ENCODE results near the gene ALDH5A1.

DNA sequence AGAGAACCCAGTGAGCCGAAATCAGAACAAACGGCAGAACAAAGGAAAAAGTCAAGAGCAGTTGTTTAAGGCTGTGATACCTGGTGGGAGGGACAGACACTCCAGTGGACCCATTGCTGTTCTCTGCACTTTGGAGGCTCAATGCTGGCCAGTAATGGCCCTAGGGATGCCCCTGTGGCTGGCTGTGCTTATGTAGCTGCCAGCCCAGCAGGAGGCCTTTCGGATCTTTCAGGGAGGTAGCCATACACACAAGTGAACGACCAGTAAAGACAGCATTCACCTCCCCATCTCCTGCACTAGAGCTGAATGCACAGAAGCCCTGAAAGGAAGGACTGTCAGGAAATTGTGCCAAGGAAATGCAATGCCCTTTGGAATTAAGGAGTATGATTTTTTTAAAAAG, 39.7 kb upstream of the ALDH5A1 start:
- TF ChIP-seq, protein P1, sequence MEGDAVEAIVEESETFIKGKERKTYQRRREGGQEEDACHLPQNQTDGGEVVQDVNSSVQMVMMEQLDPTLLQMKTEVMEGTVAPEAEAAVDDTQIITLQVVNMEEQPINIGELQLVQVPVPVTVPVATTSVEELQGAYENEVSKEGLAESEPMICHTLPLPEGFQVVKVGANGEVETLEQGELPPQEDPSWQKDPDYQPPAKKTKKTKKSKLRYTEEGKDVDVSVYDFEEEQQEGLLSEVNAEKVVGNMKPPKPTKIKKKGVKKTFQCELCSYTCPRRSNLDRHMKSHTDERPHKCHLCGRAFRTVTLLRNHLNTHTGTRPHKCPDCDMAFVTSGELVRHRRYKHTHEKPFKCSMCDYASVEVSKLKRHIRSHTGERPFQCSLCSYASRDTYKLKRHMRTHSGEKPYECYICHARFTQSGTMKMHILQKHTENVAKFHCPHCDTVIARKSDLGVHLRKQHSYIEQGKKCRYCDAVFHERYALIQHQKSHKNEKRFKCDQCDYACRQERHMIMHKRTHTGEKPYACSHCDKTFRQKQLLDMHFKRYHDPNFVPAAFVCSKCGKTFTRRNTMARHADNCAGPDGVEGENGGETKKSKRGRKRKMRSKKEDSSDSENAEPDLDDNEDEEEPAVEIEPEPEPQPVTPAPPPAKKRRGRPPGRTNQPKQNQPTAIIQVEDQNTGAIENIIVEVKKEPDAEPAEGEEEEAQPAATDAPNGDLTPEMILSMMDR (IDR thresholded peaks at IDR 0.05): no peak
- TF ChIP-seq POLR2A (IDR thresholded peaks at IDR 0.05): no peak

Measured in transverse colon (tissue), 3 donors.